ENCODE measurements around the gene FAM117B. TPM values are rescaled to one million over a fixed set of nuclear protein-coding genes. Genes with fewer than 3 reads are reported as not detected.
"Not testable (repeated sequence)": the region's sequence is repeated elsewhere in the genome, so short reads cannot be mapped to it uniquely, and the experiment has no call there.

Gene FAM117B
- total and polyA plus RNA-seq, 2 of the 8 experiments (the other 6 are each of a cell fraction or from before 2014, with no cell fraction given) = 3.9 to 22.6 TPM

DNA sequence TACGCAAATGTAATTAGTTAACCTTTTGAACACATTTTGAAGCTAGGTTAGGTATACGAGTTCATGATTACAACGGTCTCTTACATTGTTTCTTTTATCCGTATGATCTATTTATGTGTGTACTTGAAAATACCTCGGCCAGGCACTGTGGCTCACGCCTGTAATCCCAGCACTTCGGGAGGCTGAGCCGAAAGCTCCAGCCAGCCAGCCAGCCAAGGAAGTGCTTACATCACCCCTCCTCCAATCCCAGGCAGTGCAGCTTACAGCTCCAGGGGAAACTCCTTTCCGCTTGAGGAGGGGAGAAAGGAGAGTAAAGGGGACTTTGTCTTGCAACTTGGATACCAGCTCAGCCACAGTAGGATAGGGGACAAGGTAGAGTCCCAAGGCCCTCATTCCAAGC is 171.1 kb downstream of the FAM117B start:
- H4K20me1 ChIP-seq (replicated peaks in 1 of 2; ENCODE audit: control insufficient read depth in 1 of 2, insufficient read depth in 2 of 2, low read length in 2 of 2); H3K9ac ChIP-seq (replicated peaks in 1 of 4; ENCODE audit: extremely low read depth in 1 of 4, low read depth in 3 of 4, low read length in 3 of 4); H3K79me2 ChIP-seq (ENCODE audit: control insufficient read depth in 1 of 2, insufficient read depth in 2 of 2, low read length in 2 of 2); H2BK15ac ChIP-seq (ENCODE audit: low read length); H3K27ac ChIP-seq (ENCODE audit: low read depth, low read length); H3K36me3 ChIP-seq (ENCODE audit: control insufficient read depth in 2 of 4, insufficient read depth in 4 of 4, low read length in 3 of 4); H3K23ac ChIP-seq (ENCODE audit: insufficient read length); H3K4me2 ChIP-seq (ENCODE audit: insufficient read depth in 1 of 2, low read depth in 2 of 2, low read length in 2 of 2); H3K4ac ChIP-seq (replicated peaks; ENCODE audit: insufficient read length, low read depth, low read length); H3K18ac ChIP-seq (ENCODE audit: extremely low read depth, low read length); H3K56ac ChIP-seq (replicated peaks; ENCODE audit: insufficient read length, low read depth, low read length); H4K8ac ChIP-seq (ENCODE audit: extremely low read depth, insufficient read depth, low read length); H3K79me1 ChIP-seq (ENCODE audit: low read depth, low read length); H3K4me3 ChIP-seq (ENCODE audit: extremely low read depth in 1 of 4, insufficient read depth in 2 of 4, low read depth in 3 of 4, low read length in 4 of 4); FAIRE-seq; H2AK5ac ChIP-seq (ENCODE audit: low read depth, low read length); H3K23me2 ChIP-seq (ENCODE audit: low read depth, low read length); H3K14ac ChIP-seq (ENCODE audit: insufficient read length); H3K4me1 ChIP-seq (replicated peaks in 1 of 4; ENCODE audit: control insufficient read depth in 3 of 4, insufficient read depth in 4 of 4, low read length in 3 of 4); H4K91ac ChIP-seq (replicated peaks; ENCODE audit: insufficient read length, low read length); H3K27me3 ChIP-seq (replicated peaks in 1 of 4; ENCODE audit: control insufficient read depth in 3 of 4, extremely low read depth in 1 of 4, insufficient read depth in 3 of 4, low read length in 3 of 4); H2BK5ac ChIP-seq (ENCODE audit: low read depth, low read length); H2BK120ac ChIP-seq (replicated peaks; ENCODE audit: low read depth, low read length); POLR2A ChIA-PET (ENCODE audit: partially characterized antibody); H2BK12ac ChIP-seq (ENCODE audit: low read depth, low read length); H2BK20ac ChIP-seq (ENCODE audit: low read length); H3K9me3 ChIP-seq (ENCODE audit: insufficient read depth in 2 of 2, low read depth in 1 of 2, low read length in 1 of 2): not testable (repeated sequence)
- CTCF ChIA-PET (ENCODE audit: partially characterized antibody) = interaction anchor here (0.7 kb wide), 1 partner anchor 217 kb away, joined by 3 read pairs; no protein-coding TSS in a partner anchor
- 63% methylated on average over 9 of the region's 9 CpGs; no CpG with 5 or more reads in 1 of the 2 experiments for WGBS, 2 experiments (ENCODE audit: extremely low coverage in 1 of 2, insufficient coverage in 1 of 2, insufficient read length in 1 of 2, insufficient replicate concordance in 2 of 2, low coverage in 1 of 2, low lambda C conversion rate in 2 of 2, missing lambda C conversion rate in 1 of 2)
- Histone ChIP-seq H4K5ac (ENCODE audit: insufficient read length, low read depth, low read length) (peak overlapping the region; percentile 34), H2AFZ (ENCODE audit: low read length) (peak overlapping the region; percentile 89; the same call in 1 of the 2 replicates)
- DNase-seq (ENCODE audit: low read depth in 1 of 2, low spot score in 2 of 2) = peak; percentile 7 to 57
- TF ChIP-seq ASH2L (IDR thresholded peaks at IDR 0.05; ENCODE audit: low read length) (peak; percentile 38), RAD21 (IDR thresholded peaks at IDR 0.05 in 1 of 2, conservative IDR thresholded peaks at IDR 0.05 in 1 of 2; ENCODE audit: low read depth in 2 of 2, low read length in 2 of 2) (0 out of 4 replicates have a peak, but pooled peaks of 1 of the 2 experiments have one; percentile 6), TBP (IDR thresholded peaks at IDR 0.05; ENCODE audit: low read depth, low read length) (peak; percentile 34; the same call in 1 of the 2 replicates), RBBP5 (IDR thresholded peaks at IDR 0.05; ENCODE audit: borderline replicate concordance, low read depth, low read length) (0 out of 2 replicates have a peak, but pooled peaks have one; percentile 37)

Measured in H1 (cell line).